T-helper 2 cell (primary cell): Measurements from ENCODE around the gene ZBTB42.

Source experiments
- DNase-seq, 5 experiments: peaks; one replicate each; pipeline versions ENCODE4 v3.0.0 to v3.0.0-alpha.2; 2012 to 2022

ZBTB42 gene

DNA sequence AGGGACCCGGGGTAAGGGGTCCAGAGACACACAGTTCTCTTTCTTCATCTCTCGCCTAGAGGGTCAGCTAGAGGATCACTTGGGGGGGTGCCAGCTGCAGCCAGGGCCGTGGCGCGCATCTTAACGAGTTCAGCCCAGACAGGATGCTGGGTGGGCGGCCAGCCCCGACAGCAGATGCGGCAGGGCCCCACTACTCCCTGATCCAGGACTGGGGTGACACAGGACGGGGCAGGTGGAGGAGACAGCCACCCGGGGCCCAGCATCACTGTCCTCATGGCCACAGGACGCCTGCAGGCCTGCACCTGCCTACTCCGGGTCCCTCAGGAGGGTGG is 18.1 kb upstream of the ZBTB42 start:
- no peak for DNase-seq

DNA sequence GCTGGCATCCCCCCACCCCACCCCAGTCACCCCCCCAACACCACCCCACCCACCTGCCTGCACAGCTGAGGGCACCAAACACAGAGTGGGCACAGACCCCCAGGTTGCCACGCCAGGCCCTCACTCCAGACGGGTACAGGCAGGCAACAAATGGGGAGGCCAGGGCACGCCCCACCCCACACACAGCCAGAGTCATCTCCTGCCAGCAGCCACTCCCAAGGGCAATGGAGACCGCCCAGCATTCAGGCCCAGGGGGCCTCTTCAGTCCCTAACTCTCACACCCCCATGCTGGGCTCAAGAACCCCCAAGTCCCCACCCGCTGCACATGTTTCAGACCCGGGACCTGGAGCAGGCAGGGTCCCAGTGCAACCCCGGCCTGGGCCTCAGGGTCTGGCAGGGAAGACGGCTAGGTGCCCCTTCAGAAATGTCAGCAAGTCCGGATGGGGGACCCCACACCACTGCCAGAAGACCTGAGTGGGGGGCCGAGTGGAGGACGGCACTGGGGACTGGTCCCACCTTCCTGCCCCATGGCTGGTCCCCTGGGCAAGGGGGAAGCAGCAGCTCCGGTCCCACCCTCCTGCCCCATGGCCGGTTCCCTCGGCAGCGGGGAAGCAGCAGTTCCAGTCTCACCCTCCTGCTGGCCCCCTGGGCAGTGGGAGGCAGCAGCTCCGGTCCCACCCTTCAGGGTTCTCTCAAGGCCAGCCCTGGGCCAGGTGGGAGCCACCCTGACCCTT is 17.2 kb upstream of the ZBTB42 start:
- no peak for DNase-seq

DNA sequence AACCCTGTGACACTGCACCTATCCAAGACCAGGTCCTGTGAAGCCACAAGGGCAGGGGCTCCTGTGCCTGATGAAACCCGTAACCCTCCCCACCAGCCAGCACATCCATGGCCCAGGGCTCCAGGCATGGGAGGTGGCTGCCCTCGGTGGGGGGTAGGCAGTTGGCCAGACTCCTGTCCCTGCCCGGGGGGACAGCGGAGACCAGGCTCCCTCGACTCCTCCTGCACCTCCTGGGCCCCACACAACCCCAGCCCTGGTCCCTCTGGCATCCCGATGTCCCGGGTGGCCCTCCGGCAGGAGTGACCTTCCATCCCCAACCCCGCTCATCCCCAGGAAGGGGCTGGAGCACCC is 16.7 kb upstream of the ZBTB42 start:
- no peak for DNase-seq

DNA sequence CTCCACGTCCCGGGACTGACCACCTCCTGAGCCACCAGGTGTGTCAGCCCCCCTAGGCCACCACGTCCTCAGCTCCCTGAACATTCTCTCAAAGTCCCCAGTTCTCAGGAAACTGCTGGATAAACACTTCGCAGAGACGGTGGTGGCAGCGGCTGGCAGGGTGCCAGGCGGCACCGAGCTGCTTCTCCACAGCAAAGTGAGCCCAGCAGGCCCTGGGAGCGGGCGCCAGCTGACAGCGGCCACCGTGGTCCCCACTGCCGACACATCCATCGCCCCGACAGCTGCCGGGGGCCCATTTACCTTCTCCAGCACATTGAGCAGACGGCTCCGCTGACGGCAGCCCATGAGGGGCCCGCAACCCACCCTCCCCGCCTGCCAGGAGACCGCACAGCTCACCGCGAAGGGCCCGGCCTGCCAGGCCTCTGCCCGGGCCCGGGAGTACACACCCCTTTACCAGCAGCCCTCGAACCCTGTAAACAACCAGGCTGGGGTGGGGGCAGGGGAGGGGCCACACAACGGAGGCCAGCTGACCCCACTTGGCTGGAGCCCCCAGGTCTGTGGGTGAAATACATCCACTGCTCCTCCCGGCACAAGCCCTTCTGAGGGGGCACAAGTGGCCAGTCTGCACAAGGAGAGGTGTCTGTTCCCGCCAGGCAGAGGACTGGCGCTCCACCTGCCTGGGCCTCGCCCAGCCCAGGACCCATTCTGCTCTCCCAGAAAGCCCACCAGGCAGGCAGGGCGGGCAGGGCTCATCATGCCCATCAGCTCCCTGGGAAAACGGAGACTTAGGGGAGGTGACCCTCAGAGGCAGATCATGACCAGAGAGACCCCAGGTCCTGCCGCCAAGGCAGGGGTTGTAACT is 15.8 kb upstream of the ZBTB42 start:
- no peak for DNase-seq

- no peak for DNase-seq
These were observed 15.2 kb upstream of the ZBTB42 start for GRCh38 chr14:104785708-104786080.

DNA sequence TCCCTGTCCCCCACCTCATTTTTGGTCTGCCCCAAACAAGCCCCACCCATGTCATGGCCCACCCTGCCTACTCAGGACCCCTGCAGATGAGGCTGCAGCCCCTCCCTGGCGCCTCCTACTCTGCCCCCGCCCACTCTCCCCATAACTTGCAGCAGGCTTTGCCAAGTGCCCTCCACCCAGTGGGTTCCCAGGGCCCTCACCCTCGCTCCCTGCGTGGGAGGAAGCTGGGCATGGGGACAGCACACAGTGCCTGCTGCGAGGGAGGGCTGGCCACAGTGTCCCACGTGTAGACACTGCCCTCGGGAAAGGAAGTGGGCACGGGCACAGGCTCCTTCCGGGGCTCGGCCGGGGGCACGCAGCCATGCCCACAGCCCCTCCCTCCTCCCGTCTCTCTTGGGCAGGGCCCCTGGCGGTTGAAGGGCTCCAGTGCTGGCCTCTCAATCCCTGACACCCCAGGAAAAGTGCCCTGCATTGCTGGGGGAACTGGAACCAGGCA is 14.8 kb upstream of the ZBTB42 start:
- peak in 1 of 5 experiments; percentile 65 for DNase-seq

DNA sequence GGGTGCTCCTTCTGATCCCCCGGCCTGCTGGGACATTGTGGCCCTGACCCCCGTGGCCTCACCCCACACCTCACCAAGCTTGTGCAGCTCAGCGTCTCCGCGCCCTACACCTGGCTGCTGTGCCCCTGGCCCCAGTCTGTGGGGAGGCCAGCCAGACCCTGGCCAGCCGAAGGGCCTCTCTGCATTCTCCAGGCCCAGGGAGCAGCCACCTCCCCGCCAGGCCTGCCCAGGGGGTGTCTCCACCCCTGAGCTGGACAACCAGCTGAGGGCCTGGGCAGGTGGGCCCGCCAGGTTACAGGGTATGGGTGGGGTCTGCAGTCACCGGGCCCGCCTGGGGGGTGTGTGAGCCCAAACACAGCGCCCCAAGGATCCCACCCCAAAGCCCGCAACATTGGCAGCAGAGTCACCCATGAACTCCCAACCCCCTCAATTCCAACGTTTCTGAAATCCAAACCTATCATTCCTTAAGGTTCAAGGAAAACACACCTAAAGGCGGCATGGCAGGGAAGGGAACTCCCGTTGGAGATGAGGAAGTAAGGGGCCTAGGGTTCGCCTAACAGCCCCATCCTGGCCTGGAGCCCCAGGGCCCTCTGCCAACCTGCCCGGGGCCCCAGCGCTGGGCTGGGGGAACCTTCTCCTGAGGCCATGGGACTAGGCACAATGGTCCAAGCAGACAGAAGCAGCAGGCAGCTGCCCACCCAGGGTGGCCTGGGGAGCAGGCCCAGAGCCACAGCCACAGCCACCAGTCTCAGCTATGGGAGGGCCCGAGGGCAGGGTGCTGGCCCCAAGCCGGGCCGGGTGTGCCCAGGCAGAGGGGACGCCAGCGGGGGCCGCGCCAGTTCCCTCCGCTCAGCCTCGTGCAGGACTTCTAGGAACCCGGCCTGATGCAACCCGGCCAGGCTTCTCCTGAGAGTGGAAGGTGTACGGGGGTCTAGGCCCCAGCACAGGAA is 13.9 kb upstream of the ZBTB42 start:
- no peak for DNase-seq

DNA sequence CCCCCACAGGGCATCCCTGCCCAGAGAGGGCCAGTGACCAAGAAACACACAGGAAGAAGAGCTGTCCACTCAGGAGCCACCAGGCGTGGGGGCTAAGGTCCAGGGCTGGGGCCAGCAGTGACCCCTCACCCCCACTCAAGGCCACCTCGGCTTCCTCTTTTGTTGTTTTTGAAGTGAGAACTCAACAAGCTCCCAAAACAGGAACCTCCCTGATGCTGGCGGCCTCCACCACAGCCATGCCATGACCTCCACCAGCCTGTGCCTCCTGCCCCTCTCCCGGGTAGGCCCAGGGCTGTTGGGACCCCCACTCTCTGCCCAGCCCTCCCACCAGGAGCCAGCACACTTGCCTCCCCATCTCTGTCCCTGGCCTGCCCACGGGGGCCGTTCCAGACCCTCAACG is 13.2 kb upstream of the ZBTB42 start:
- no peak for DNase-seq

DNA sequence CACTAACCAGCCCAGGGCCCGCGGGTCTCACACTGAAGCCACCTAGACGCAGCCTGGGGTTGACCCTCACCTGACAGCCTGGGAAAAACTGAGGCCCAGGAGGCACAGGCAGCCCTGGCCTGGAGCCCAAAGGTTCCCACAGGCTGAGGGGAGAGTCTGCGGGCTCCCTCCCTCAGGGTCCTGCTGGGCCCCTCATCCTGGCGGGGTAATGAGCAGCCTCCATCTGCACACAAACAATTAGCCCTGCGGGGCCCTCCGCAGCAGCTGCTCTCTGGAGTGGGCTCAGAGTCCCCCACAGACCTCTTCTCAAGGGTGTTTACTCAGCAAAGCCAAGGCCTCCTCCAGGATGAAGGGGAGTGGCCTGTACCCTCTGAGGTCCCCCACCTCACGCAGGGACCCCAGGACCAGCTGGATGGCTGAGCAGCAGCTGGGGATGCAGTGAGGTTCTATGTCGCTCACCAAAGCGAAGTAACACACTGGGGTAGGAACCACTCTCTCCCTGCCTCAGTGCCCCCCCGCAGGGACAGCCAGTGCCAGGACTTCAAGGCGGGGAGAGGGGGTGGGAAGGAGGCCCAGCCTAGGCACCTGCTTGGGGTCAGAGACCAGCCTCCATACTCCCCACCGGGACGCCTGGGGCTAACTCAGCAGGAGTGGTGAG is 12.6 kb upstream of the ZBTB42 start:
- DNase-seq = no peak

- DNase-seq = no peak
These were observed 11.8 kb upstream of the ZBTB42 start for GRCh38 chr14:104788873-104789663.

GRCh38 chr14:104789752-104790743 is 10.9 kb upstream of the ZBTB42 start:
- DNase-seq = no peak

GRCh38 chr14:104791425-104791824 is 9.5 kb upstream of the ZBTB42 start:
- no peak for DNase-seq

- DNase-seq = no peak
These were observed 8.6 kb upstream of the ZBTB42 start for GRCh38 chr14:104792101-104792884.

- DNase-seq = no peak
These were observed 7.8 kb upstream of the ZBTB42 start for GRCh38 chr14:104792945-104793702.

GRCh38 chr14:104793703-104793959 is 7.3 kb upstream of the ZBTB42 start:
- DNase-seq = no peak

DNA sequence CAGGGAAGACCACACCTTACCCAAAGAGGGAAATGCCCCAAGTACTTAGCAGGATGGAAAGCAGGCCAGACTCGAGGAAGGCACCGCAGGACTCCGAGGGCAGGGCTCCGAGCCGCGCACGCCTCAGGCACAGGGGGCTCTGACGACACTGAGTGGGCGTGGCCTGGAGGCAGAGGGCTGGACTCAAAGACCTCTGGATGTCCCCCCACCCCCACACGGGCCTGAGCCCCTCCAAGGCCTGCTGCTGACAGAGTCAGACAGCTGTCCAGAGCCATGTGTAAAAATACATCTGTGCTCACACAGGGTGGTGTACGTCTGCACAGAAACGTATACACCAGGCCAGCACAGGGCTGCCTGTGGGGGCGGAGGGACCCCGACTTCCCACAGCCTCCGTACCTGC is 6.8 kb upstream of the ZBTB42 start:
- DNase-seq = peak in 3 of 5 experiments; percentile 17 to 61 (median 18)

- no peak for DNase-seq
These were observed 6.3 kb upstream of the ZBTB42 start for GRCh38 chr14:104794631-104794992.

- DNase-seq = peak in 2 of 5 experiments; percentile 17 to 47
These were observed 5.7 kb upstream of the ZBTB42 start, which contains the start of gene AKT1 for GRCh38 chr14:104794993-104795780. TSS of gene AKT1 (minus strand) at chr14:104795748. CDS start at chr14:104792643, 3,105 bp downstream.
